GM21825 (cell line): ENCODE measurements around the gene HNRNPUL2.

Source experiments
- ATAC-seq: cut with Tn5 transposase; IDR thresholded peaks from one replicate; pipeline ENCODE4 v1.9.1; 2021; ENCODE audit warnings: mild to moderate bottlenecking, moderate library complexity; ENCODE audit not compliant: unreplicated experiment

Gene HNRNPUL2

DNA sequence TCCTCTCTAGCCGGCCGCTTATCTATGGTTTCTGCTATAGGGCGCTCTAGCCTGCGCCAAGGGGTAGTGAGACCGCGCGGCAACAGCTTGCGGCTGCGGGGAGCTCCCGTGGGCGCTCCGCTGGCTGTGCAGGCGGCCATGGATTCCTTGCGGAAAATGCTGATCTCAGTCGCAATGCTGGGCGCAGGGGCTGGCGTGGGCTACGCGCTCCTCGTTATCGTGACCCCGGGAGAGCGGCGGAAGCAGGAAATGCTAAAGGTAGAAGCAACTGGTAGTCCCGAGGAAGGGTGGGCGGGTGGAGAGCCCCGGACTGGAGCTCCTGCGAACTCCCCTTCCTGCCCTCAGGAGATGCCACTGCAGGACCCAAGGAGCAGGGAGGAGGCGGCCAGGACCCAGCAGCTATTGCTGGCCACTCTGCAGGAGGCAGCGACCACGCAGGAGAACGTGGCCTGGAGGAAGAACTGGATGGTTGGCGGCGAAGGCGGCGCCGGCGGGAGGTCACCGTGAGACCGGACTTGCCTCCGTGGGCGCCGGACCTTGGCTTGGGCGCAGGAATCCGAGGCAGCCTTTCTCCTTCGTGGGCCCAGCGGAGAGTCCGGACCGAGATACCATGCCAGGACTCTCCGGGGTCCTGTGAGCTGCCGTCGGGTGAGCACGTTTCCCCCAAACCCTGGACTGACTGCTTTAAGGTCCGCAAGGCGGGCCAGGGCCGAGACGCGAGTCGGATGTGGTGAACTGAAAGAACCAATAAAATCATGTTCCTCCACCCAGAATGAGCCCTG, 55.5 kb downstream of the HNRNPUL2 start, which contains the start of the genes LBHD1 and UQCC3:
Gene LBHD1, minus strand, starts transcription at position 660 of the 782 bp plus-strand sequence. CDS start 2,236 bp downstream, outside the sequence.
Gene UQCC3, plus strand, starts transcription at position 66 of the 782 bp plus-strand sequence. Its CDS starts 73 bp downstream, at position 139.
- ATAC-seq, result peak; percentile 54

DNA sequence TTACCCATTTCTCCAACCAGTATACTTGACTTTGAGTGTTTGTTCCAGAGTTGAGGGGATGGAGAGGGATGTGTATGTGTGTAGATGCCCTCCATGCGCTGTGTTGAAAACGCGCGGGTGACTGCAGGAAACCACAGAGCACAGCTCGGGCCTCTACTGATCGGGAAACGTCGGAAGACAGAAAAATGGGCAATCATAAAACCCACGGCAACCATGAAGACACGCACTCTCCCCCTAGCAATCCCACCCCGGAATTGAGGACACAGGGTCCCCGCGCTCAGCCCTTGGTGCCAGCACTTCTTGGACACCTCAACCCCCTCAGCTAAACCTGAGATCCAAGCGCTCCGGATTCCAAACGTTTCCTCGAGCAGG, 56.0 kb downstream of the HNRNPUL2 start:
- ATAC-seq, result no peak

DNA sequence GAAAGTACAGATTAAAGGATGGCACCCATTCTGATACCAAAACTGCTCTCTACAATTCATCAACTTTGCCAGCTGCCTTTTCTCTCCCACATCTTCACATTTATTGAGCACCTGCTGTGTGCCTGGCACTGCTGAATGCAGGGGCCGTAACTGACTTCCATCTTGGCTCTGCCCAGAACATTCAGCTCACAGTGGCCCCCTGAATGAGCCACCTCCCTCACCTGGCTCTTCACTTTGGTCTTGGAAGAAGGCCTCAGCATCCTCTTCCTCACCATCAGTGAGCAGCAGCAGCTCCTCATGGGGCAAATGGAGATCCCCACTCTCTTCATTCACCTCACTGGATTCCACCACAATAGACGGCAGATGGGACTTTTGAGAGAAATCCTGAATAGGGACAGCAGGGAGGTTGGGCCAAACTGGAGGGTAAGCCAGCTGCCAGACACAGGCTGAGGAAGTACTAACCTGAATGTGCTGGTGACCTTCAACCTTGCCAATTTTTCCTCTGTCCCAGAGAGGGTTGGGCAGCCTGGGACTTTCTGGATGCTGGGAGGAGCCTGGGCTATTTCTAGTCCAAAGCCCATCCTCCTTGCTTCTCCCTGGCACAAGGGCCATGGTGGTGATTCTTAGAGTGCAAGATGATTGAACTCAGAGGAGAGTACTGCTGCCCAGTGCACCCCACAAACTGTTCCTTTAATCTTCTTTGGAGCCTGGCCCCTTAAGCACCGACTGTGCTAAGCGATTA, 57.7 kb downstream of the HNRNPUL2 start:
- no peak for ATAC-seq

DNA sequence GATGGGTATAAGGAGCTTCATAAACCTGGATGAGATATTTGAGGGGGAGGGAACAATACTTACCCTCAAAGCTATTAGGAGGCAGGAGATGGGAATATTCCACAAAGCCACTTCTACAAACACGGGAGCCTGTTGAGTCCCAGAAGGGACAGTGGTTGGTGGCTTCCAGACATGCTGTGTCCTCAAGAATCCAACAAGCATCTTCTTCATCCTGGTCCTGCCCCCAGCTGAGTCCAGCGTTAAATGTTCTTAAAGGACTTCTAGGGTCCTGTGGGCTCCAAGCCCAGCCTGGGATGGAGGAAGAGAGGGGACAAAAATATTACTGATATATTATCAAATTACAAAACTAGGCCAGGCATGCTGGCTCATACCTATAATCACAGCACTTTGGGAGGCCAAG, 59.8 kb downstream of the HNRNPUL2 start:
- ATAC-seq, result no peak

DNA sequence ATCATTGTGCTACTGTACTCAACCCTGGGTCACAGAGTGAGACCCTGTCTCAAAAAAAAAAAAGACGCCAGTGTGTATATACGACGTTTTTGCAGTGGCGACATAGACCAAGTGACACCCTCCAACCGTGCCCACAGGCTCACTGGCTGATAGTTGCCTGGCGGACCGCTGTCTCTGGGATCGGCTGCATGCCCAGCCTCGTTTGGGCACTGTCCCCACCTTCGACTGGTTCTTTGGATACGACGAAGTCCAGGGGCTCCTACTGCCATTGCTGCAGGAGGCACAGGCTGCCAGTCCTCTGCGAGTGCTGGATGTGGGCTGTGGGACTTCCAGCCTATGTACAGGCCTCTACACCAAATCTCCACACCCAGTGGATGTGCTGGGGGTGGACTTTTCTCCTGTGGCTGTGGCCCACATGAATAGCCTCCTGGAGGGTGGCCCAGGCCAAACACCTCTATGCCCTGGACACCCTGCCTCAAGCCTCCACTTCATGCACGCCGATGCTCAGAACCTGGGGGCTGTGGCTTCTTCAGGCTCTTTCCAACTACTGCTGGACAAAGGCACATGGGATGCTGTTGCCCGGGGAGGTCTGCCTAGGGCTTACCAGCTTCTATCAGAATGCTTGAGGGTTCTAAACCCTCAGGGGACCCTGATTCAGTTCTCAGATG, 60.9 kb downstream of the HNRNPUL2 start:
- ATAC-seq, result no peak

DNA sequence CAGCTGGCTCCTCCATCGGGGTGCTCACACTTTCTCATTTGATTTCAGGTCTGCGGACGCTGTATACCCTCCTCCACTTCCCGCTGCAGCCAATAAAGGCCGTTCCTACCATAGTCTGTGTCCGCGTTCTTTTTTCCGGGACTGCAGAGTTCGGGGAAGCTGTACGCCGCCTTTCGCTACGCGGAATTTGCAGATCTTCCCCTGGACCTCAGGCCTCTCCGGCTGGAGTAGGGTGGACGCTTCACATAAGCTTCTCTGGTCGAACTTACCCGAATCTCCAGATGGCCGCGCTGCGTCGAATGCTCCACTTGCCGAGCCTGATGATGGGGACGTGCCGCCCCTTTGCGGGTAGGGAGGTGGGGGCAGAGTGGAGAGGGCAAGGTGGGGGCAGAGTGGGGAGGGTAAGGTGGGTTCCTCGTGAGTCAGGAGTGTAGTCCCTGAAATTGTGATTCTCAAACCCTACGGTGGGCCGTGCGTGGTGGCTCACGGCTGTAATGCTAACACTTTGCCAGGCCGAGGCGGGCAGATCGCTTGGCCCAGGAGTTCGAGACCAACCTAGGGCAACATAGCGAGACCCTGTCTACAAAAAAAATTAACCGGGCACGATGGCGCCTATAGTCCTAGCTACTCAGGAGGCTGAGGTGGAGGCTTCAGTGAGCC, 61.5 kb downstream of the HNRNPUL2 start:
- peak; percentile 17 for ATAC-seq

DNA sequence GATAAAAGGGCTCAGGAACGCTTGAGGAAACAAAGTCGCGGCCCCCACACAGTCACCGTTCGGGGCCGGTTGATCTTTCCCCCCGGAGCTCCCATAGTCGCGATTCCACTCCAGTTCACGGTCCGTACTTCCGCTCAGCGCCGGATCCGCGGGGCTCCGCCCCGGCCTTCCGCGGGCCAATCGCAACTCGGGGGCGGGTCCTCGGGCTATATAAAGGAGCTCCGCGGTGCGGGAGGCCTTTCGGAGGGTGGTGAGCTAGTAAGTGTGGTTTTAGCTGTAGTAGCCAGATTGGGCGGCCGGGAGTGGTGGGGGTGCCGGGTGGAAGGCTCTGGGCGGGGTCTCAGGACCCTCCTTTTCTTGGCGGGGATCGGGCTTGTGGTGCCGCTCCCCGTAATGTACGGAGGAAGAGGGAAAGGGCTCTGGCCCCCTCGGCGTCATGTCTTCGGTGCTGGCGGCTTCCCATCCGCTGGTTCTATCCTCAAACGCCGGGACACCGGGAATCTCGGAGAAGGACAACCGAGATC, 62.1 kb downstream of the HNRNPUL2 start, which contains the start of the genes C11orf98 and CSKMT:
Gene C11orf98, minus strand, starts transcription at position 136 of the 524 bp plus-strand sequence. Its CDS starts 41 bp downstream, at position 95.
Gene CSKMT, plus strand, starts transcription at position 238 of the 524 bp plus-strand sequence. CDS start 568 bp downstream, outside the sequence.
- peak; percentile 78 for ATAC-seq

DNA sequence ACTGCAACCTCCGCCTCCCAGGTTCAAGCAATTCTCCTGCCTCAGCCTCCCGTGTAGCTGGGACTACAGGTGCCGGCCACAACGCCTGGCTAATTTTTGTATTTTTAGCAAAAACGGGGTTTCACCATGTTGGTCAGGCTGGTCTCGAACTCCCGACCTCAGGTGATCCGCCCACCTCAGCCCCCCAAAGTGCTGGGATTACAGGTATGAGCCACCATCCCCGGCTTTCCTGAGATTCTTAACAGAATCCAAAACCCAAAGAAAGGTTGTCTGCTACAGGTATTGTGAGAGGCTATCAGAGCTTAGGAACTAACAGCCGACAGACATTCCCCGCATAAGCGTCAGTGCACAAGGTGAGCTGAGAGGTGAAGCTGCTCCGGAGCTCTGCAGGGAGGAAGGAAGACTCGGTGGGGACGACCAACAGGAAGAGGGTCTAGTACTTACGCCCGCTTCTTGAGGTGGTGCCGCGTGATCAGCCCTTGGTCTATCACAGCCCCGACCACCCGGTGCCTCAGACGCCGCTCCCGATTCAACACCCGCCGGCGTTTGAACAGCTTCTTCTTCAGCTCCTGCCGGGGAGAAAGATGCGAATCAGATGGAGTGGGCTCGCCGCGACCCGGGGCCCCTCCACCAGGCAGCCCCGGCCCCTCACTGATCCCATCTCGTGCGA, 62.7 kb downstream of the HNRNPUL2 start:
- peak; percentile 20 for ATAC-seq
